GM19438 (cell line): Measurements from ENCODE around the gene ADCY3.

ENCODE experiments used
- ATAC-seq: cut with Tn5 transposase; IDR thresholded peaks from one replicate; pipeline ENCODE4 v1.9.1; 2021; ENCODE audit warnings: low read depth; ENCODE audit not compliant: unreplicated experiment

ADCY3 gene

GRCh38 chr2:24920098-24920808 lies at the start of gene ADCY3:
TSS of gene ADCY3 (minus strand) at chr2:24920237. CDS start at chr2:24918987, 1,250 bp downstream.
- peak; percentile 57 for ATAC-seq

- ATAC-seq = no peak
These were observed 49.7 kb upstream of the ADCY3 start for GRCh38 chr2:24969784-24970183.

- ATAC-seq = no peak
These were observed 41.9 kb upstream of the ADCY3 start for GRCh38 chr2:24961903-24962302.

GRCh38 chr2:24959761-24960160 lies 39.7 kb upstream of the ADCY3 start:
- no peak for ATAC-seq

GRCh38 chr2:24958411-24958935 lies 38.4 kb upstream of the ADCY3 start:
- no peak for ATAC-seq

- ATAC-seq = no peak
These were observed 37.9 kb upstream of the ADCY3 start for GRCh38 chr2:24957976-24958375.

GRCh38 chr2:24957221-24957620 lies 37.2 kb upstream of the ADCY3 start:
- no peak for ATAC-seq

- ATAC-seq = no peak
These were observed 35.9 kb upstream of the ADCY3 start for GRCh38 chr2:24955921-24956320.

- no peak for ATAC-seq
These were observed 35.2 kb upstream of the ADCY3 start for GRCh38 chr2:24955232-24955631.

GRCh38 chr2:24950102-24950501 lies 30.1 kb upstream of the ADCY3 start:
- ATAC-seq = no peak

GRCh38 chr2:24948506-24948905 lies 28.5 kb upstream of the ADCY3 start:
- no peak for ATAC-seq

GRCh38 chr2:24947561-24948157 lies 27.6 kb upstream of the ADCY3 start:
- ATAC-seq = no peak

GRCh38 chr2:24945907-24946306 lies 25.9 kb upstream of the ADCY3 start:
- no peak for ATAC-seq

- ATAC-seq = no peak
These were observed 23.5 kb upstream of the ADCY3 start for GRCh38 chr2:24943427-24944053.

- ATAC-seq = no peak
These were observed 19.3 kb upstream of the ADCY3 start for GRCh38 chr2:24939353-24939752.

GRCh38 chr2:24937236-24937635 lies 17.2 kb upstream of the ADCY3 start:
- no peak for ATAC-seq

GRCh38 chr2:24935145-24935544 lies 15.1 kb upstream of the ADCY3 start:
- no peak for ATAC-seq

GRCh38 chr2:24932715-24933114 lies 12.7 kb upstream of the ADCY3 start:
- no peak for ATAC-seq

- no peak for ATAC-seq
These were observed 10.7 kb upstream of the ADCY3 start for GRCh38 chr2:24930768-24931167.

GRCh38 chr2:24929230-24929629 lies 9.2 kb upstream of the ADCY3 start:
- no peak for ATAC-seq

- ATAC-seq = no peak
These were observed 8.0 kb upstream of the ADCY3 start for GRCh38 chr2:24928036-24928435.
